Measurements from ENCODE around the gene KIF3C. TPM values are rescaled to one million over a fixed set of nuclear protein-coding genes. Genes with fewer than 3 reads are reported as not detected.

Gene KIF3C
- total RNA-seq, 1 experiment from 2014 or later: 41.4 TPM

- H3K9me3 Mint-ChIP-seq: no peaks in the 10 kb centered on the region
Observed at GRCh38 chr2:25895018-25895417, 87.3 kb downstream of the KIF3C start.

More at GRCh38 chr2:25895018-25895417, 87.3 kb downstream of the KIF3C start:
- no peak for DNase-seq
- no peaks in the 10 kb centered on the region for H3K9me3 ChIP-seq (ENCODE audit: control insufficient read depth, low read depth, low read length)
- no peak overlapping the region for H4K91ac ChIP-seq (ENCODE audit: insufficient read length, low read depth, low read length)
- no peak overlapping the region for H3K56ac ChIP-seq (ENCODE audit: insufficient read length, low read depth, low read length)
- Mint-ChIP-seq H3K4me1 (peaks cover 6 to 7% of the 10 kb centered on the region in 2 experiments), H3K27me3 (ENCODE audit: low read depth) (no peaks in the 10 kb centered on the region; the same call in 1 of the 2 replicates), H3K27ac (no peak overlapping the region), H3K4me3 (no peak overlapping the region), H3K36me3 (ENCODE audit: insufficient read depth in 1 of 3, low read depth in 3 of 3) (no peaks in the 10 kb centered on the region)
- no peak overlapping the region for H3K4me2 ChIP-seq (ENCODE audit: insufficient read depth, insufficient read length, low read length)
- no peak overlapping the region for H2BK120ac ChIP-seq (ENCODE audit: low read depth, low read length, poor library complexity, severe bottlenecking)
- no peaks in the 10 kb centered on the region for H3K79me2 ChIP-seq (ENCODE audit: insufficient read depth, low read length)
- no peaks in the 10 kb centered on the region for H3K4me1 ChIP-seq (ENCODE audit: insufficient read depth, low read length)
- H3T11ph ChIP-seq (ENCODE audit: low read length): no peak overlapping the region
- H2BK20ac ChIP-seq (ENCODE audit: low read depth, low read length, poor library complexity, severe bottlenecking): no peak overlapping the region
- TF ChIP-seq CTCF (conservative IDR thresholded peaks at IDR 0.05): no peak
- no peak overlapping the region for H2BK12ac ChIP-seq (ENCODE audit: insufficient read length, low read depth, low read length)
- H3K23ac ChIP-seq (ENCODE audit: insufficient read length, low read depth, low read length): no peak overlapping the region
- no peak overlapping the region for H3K27ac ChIP-seq (ENCODE audit: insufficient read length, low read depth, low read length)
- no peak overlapping the region for H3K9ac ChIP-seq (ENCODE audit: extremely low read depth, insufficient read length, low read length)
- no peak overlapping the region for H4K8ac ChIP-seq (replicated peaks; ENCODE audit: insufficient read length, low read depth, low read length)
- H3K18ac ChIP-seq (ENCODE audit: insufficient read length, low read depth, low read length): no peak overlapping the region
- no peak overlapping the region for H2AK5ac ChIP-seq (ENCODE audit: insufficient read length, low read length)
- no peak overlapping the region for H2BK15ac ChIP-seq (ENCODE audit: low read depth, low read length)
- no peaks in the 10 kb centered on the region for H3K79me1 ChIP-seq (ENCODE audit: insufficient read depth, low read depth, low read length, poor library complexity, severe bottlenecking)
- no peak overlapping the region for H4K5ac ChIP-seq (ENCODE audit: insufficient read length, low read depth, low read length)
- no peak overlapping the region for H2AFZ ChIP-seq (ENCODE audit: low read length)
- H4K20me1 ChIP-seq (ENCODE audit: control insufficient read depth, insufficient read depth, insufficient read length): no peaks in the 10 kb centered on the region
- no peaks in the 10 kb centered on the region for H3K23me2 ChIP-seq (ENCODE audit: insufficient read length, low read depth, low read length, poor library complexity, severe bottlenecking)
- no peak overlapping the region for H3K14ac ChIP-seq (ENCODE audit: insufficient read depth, low read length)
- no peak overlapping the region for H2BK5ac ChIP-seq (ENCODE audit: insufficient read length, low read length)
- H3K4ac ChIP-seq (ENCODE audit: low read depth, low read length): no peak overlapping the region
- H3K27me3 ChIP-seq (ENCODE audit: insufficient read depth, low read length): no peaks in the 10 kb centered on the region
- WGBS (ENCODE audit: extremely low coverage, insufficient read length, low lambda C conversion rate): no CpG with 5 or more reads among the region's 7 CpGs
